SW 1271 (cell line): ENCODE measurements around the gene CFL2.
"Not testable (repeated sequence)": the region's sequence is repeated elsewhere in the genome, so short reads cannot be mapped to it uniquely, and the experiment has no call there.

Experiments used
- DNase-seq, 2 experiments: peaks; one replicate each; lab custom pipeline; 2025; lab: John Stamatoyannopoulos, UW

The CFL2 gene

DNA sequence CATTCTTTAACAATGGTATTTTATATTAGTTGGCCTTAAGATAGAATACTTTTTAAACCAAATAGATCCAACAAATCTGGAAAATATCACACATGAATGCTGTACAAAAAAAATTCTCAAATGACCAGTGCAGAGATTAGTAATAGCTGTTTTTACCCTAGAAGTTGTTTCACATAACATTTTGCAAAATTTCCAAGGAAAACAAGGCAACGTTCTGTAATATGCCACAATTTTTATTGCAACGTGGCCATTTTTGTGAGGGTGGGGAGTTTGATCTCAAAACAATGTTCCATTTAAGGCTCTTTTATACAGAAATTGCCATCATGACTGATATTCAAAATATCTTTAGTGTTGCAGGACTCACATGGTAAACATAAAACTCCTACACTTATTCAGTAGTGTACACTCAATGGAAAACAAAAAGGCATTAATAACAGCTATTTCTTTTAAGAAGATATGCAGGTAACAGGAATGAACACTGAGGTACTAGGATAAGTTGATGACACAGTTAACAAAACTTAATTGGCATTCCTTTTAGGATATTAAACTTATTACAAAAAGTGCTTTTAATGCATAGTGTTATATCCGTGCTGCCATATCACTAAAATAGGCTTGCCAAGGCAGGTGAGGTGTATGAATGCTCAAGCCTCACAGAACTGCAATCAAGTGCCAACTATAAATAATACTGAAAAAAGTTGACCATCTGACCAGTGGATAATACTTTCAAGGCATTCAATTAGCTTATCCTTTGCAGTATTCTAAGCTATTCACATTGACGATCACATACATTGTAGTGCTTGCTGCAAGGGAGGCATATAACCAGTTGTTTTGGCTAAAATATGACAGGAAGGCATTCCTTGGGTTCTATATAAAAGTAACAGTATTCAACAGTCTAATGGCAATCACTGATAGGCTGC, 2.3 kb downstream of the CFL2 start:
- no peak for DNase-seq

DNA sequence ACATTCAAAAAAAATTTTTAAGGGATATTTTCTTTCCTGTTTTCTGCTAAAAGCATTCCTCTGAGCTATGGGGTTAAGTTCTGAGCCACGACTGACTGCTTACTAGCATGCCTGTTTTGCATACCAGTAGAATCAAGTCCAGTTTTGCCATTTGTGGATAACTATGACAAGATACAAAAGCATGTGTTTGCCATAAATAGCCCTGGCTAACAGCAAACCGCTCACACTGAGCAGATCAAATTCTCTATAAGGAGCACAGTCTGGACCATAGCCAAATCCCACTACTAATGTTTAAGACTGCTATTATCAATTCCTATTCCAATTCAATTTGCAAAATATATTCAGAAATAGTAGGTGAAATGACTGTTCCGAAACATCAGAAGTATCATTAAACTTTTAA, 3.2 kb downstream of the CFL2 start:
- DNase-seq = peak in 1 of 2 experiments; percentile 58

DNA sequence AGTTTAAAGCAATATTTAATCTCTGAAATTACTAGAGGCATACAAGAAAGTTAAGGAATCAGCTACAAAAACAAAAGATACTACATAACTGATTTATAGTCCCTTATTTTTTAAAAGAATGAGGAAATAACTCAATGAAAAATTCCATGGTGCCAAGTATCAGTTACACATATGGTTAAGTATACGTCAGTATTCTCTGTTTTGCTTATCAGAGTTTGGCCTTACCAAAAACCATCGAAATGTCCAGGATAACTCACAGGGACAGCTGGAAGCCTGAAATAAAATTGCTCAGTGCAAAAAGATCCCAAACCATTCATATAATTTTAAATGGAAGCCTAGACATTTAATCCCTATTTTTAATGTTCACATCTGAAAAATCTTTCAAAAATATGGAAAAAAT, 3.6 kb downstream of the CFL2 start:
- no peak for DNase-seq

DNA sequence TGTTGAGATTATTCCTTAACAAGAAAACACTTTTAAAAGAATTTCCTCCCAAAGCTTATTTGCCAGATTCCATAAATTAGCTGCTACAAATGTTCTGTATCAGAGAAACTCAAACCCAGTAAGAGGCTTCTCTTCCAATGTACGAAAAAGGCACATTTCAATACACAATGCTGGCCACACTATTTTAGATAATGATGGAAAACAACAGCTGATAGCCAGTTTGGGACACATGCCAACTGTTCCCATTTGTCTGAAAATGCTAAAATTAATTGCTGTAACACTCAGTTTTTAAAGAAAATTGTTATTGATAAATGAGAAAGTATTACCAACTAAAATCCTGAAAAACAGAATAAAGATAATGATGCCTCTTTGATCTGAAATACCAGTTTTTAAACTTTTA, 4.4 kb downstream of the CFL2 start:
- DNase-seq = no peak

DNA sequence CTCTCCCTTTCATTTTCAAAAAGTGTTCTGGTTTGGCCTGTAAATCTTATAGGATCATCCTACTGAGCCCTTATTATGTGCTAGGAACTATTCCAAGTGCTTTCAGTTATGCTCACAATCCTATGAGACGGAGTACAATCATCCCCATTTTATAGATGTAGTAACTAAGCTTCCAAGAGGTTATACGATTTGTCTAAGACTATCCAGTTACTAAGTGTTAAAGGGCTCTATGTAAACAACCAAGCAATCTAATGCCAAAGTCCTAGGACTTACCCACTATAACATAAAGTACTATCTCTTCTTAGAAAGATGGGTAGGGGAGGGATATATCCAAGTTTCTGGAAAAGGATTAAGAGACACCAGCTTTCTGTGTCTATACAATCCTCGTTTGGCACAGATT, 6.7 kb downstream of the CFL2 start:
- DNase-seq = no peak

DNA sequence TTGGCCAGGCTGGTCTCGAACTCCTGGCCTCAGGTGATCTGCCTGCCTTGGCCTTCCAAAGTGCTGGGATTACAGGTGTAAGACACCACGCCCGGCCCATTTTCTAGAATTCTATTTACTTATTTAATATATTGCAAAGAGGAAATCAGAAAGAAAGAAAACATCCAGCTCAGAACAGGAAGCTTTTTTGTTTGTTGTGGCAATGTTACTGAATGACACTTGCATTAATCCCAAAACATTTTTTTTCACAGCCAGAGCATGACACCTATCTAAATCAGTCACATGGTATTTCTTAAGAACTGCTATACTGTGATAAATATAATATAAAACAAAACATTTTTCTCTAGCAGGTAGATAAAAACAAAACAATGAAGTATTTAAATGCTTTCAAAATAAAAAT, 12.6 kb downstream of the CFL2 start:
- DNase-seq = no peak

DNA sequence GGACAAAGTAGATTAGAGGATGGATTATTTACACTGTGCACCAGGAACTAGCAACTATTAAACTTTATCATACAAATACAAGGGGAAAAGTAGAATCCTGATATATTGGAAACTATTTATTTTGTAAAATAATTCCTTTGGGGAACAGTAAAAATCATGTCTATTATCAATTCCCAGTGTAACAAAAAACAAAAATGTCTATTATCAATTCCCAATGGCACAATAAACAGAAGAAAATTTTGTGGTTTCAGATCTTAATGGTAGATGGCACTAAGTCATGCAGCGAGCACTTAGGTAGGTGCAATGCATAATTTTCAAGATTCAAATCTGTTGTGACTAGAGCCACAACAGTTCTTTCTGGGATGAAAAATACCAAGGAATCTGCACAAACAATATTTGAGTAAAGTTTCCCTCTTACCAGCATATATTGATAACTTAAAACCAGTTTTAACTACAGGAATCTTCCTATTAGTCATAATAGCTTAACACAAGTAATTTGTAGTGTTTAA, 13.7 kb downstream of the CFL2 start:
- no peak for DNase-seq

DNA sequence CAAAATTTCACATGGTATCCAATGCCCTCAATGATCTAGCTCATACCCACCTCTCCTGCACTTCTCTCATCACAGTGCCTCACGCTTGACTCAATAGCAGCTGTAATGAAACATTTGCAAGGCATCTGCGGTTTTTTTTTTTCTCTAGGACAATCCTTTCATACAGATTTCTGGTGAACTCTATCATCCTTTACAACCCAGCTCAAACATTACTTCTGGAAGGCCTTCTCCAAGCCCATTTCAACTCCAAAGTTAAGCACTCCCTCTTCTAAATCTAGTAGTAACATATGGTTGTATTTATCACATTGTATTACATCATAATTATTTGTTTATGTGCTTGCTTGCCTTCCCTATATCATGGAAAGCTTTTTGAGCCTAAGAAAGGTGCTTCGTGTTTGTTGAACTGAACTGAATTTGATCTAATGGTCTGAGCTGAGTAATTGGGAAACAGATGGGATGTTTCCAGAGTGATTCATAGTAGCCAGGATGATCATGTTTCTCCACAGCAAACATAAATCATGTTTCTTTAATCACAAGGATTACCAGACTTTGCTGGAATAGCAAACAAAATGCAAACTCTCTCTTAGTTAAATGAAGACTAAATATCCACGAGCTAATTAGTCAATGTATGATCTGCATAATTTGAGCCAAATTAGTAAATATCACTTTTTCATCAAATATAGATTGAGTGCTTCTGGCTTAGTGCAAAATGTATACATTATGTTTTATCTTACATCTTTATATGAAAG, 14.3 kb downstream of the CFL2 start:
- peak; percentile 78 to 95 for DNase-seq

DNA sequence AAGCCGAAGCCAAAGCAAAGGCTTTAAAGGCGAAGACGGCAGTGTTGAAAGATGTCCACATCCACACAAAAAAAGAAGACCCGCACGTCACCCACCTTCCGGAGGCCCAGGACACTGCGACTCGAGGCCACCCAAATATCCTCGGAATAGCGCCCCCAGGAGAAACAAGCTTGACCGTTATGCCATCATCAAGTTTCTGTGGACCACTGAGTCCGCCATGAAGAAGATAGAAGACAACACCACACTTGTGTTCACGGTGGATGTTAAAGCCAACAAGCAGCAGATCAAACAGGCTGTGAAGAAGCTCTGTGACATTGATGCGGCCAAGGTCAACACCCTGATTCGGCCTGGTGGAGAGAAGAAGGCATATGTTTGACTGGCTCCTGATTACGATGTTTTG, 20.2 kb downstream of the CFL2 start:
- DNase-seq = not testable (repeated sequence)

DNA sequence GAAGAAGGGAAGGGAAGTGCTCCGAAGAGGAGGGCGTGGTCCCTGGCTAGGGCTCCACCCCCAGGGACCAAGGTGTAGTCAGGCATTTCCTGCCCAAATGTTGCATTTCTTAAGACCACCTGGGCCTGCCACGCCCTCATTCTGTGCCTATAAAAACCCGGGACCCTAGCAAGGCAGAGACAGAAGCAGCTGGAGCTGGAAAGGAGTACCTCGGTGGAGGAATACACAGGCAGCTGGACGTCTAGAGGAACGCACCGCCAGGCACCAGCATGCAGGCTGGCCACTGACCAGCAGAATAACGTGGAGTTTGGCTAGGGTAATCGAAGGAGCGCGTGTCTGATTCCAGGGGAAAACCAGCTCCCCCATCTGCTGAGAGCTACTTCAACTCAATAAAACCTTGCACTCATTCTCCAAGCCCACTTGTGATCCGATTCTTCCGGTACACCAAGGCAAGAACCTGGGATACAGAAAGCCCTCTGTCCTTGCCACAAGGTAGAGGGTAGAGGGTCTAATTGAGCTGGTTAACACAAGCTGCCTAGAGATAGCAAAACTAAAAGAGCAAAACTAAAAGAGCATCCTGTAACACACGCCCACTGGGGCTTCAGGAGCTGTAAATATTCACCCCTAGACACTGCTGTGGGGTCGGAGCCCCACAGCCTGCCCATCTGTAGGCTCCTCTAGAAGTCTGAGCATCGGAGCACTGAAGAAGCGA, 21.0 kb downstream of the CFL2 start:
- no peak for DNase-seq

DNA sequence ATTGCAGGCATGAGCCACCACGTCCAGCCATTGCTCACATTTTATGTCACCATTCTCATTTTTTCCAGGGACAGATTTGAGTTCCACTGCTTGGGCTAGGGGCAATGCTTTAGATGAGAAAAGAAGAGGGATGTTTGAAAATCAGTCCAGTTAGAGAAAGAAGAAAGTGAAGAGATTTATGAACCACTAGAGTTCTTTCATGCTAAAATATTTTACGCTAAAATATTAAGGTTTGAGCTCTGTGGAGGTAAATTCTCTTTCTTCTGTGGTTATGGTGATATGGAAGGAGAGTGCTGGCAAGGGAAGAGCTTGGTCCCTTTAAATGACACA, 21.5 kb downstream of the CFL2 start:
- no peak for DNase-seq

DNA sequence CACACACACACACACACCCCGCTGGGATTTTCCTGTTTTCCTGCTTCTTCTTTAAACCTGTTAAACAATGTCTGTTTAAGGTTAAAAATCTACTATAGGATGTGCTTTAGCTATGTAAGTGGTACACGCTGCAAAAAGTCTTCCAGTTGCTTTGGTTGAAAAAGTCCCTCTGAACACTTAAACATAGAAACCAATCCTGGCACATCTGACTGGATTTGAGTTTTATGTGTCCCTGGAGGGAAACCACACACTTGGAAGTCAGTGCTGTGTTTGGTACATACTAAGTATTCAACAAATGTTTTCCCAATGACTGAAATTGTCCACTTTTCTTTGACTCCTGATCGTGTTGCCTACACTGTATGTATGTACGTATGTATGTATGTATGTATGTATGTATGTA, 22.0 kb downstream of the CFL2 start:
- no peak for DNase-seq

DNA sequence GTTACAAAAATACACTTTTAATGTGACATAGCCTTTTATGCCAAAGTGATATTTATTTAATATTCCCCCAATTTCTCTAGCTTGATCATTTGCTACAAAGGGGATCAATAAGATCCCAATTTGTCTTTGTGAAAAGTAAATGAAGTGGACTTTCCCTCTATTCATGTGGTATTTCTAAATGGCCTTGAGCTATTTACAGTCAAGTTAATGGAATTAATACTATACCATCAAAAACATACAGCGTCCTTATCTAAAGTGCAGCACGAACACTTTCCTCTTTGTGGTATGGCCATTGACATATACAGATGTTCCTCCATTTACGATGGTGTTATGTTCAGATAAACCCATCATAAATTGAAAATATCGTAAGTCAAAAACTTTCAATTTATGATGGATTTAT, 23.2 kb downstream of the CFL2 start:
- DNase-seq = no peak

DNA sequence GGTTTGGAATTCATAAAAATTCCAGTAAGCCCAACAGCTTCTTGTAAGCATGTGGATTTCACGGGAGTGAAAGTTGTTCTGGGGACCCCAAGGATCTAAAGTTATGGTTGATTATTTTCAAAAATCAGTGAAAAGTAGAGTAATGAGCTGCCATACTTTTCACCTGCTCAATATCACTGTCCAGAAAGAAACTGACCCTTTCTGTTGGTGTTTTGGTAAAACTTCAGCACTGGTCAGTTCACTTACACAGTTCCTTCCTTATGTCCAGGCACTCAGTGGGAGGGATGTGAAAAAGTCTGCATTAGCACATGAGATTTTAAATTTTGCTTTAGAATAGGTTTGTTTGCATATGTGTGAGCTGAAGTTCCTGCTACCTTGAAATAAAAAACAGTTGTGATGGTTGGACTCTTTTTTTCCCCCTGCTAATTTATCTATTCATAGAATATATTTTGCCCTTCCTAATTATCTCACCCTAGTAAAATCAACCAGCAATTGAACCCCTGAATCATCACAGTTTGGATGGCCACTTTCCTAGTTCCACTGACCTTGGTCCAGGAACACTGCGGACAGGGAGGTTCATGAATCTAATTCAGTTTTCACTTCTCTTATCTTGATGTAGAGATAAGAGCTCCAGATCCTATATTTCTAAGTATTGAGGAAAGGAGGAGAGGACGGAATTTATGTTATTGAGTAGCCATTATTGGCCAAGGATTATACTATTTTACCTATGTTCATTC, 25.8 kb downstream of the CFL2 start:
- no peak for DNase-seq

DNA sequence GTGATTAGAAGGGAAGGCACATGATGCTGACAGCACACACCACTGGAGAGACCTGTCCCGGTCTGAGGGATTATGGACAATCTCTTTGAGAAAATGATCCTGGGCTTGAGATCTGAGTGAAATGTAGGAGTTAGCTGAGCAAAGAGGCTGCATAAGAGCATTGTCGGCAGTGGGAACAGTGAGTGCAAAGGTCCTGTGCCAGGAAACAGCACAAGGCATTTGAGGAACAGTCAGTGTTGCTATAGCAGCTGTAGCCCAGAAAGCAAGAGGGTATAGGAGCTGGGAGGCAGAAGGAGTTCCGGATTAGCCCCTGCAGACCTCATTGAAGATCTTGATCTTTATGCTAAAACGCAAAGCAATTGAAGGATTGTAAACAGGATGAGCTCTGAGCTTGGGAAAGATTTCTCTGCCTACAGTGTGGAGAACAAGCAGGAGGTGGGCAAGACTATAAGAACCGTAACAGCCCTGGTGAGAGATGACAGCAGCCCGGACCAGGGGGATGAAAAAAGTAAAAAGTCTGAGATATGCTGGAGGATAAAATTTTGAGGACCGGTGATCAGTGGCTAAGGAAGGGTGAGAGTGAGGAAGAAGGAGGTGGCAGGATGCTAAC, 28.5 kb downstream of the CFL2 start:
- no peak for DNase-seq

DNA sequence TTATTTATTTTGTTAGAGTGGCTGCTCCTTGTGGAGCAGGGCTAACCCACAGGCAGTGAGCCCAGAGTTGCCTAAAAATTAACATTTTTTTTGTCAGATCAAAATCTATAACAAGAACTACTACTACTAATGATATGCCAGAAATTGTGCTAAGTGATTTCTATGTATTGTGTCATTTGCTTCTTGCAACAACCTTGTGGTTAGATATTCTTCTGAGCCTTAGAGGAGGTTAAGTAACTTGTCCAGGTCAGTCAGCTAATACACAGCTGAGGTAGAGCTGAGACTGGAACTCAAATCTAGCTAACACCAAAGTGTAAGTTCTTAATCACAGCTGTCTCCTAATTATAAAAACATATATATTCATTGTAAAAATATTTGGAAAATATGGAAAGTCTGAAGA, 29.8 kb downstream of the CFL2 start:
- DNase-seq = no peak

DNA sequence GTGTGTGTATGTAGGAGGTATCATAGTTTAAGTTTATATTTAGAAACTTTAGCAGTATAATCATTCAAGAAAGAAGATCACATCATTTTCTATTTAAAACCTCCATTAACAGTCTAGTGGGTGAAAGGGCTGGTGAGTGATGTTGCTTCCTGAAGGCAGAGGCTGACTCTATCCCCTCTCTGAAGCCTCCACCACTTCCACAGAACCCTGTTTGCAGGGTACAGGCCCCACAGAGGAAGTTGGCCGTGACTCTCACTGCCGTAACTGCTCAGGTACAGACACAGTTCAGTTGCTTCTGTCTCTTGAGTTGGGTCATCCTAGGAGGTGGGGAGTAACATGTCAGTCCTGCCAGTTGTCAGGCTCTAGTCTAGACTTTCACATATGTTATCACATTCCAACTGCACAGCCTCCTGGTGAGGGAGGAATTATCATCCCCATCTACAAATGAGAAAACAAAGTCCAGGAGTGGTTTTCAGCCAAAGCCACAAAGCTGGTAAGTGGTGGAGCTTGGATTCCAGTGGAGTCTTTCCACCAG, 31.5 kb downstream of the CFL2 start:
- no peak for DNase-seq

DNA sequence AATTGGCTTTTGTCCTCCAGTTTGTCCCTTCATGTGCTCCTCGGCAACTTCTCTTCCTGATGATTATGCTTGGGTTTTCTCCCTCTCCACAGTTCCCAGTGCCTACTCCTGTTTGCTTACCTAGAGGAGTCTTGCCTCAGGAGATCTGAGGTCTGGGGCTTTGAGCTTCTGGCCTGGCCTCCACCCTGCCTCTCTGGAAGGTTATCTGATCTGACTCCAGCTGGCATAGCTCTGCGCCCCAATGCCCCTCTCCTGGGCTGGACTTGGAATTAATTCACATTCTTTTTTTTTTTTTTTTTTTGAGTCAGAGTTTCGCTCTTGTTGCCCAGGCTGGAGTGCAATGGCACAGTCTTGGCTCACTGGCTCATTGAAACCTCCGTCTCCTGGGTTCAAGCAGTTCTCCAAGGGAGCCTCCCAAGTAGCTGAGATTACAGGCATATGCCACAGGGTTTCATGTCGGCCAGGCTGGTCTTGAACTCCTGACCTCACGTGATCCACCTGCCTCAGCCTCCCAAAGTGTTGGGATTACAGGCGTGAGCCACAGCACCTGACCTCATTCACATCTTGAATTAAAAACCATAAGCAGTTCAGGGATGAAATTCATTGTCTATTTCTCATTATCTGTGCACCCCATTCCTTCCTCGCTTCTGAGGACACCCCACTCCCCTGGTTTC, 33.5 kb downstream of the CFL2 start:
- no peak for DNase-seq

DNA sequence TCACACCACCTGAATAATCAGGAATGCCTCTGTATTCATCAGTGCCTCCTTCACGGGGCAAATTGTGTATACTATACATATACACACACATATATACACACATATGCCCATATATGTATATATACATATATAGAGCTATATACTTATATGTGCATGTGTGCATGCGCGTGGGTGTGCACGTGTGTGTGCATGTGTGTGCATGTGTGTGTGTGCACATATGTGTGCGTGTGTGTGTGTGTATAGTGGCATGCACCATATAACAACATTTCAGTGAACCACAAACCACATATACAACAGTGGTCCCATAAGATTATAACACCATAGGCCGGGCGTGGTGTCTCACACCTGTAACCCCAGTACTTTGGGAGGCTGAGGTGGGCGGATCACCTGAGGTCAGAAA, 35.7 kb downstream of the CFL2 start:
- DNase-seq = no peak

DNA sequence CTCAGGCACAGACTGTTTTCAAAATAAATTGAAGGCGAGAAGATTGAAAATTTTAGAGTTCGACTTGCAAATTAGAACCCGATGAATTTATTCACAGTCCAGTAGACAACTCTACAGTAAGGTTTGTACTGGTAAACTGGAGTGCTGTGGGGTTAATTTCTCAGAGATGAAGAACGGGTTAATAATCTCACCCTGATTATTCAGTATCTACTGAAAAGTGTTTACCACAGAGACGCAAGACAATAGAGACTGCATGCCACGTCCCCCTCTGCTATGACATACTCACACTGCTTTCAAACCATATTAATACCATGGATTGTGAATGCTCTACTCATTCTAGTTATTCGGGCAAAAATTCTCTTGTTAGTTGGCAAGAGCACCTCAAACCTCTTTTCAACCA, 36.1 kb downstream of the CFL2 start:
- DNase-seq = no peak
